H1 (cell line): ENCODE measurements around the gene FAM168B. TPM values are rescaled to one million over a fixed set of nuclear protein-coding genes. Genes with fewer than 3 reads are reported as not detected.

Experiments used
- CTCF ChIA-PET: fragments of 300-600 bp; sonication (Branson Sonifier 250); formaldehyde crosslinking; loops from one replicate; lab custom pipeline; 2021; ENCODE audit not compliant: partially characterized antibody; lab: Charles Lee
- POLR2A ChIA-PET: fragments of 300-600 bp; sonication (Branson Sonifier 250); formaldehyde crosslinking; loops from one replicate; lab custom pipeline; 2021; ENCODE audit warnings: inconsistent platforms; ENCODE audit not compliant: partially characterized antibody; lab: Charles Lee
- DNase-seq, 2 experiments: peaks; one replicate each; pipeline versions ENCODE4 v3.0.0 to v3.0.0-alpha.2; 2010 to 2022; ENCODE audit warnings: low spot score in 2 of 2, low read depth in 1 of 2, mixed read lengths in 1 of 2
- FAIRE-seq: peaks from 2 replicates; lab custom pipeline; 2011; peaks lifted over from hg19 to GRCh38; lab: Jason Lieb, UNC
- H2AFZ ChIP-seq: 2 replicates; pipeline ENCODE4 v1.8.1; 2012; ENCODE audit warnings: low read length, inconsistent platforms
- H2AK5ac ChIP-seq: 2 replicates; pipeline ENCODE4 v1.6.1; 2013; ENCODE audit warnings: low read depth, low read length
- H2BK120ac ChIP-seq: replicated peaks from 2 replicates; pipeline ENCODE3; 2013; ENCODE audit warnings: low read depth, low read length, inconsistent platforms
- H2BK12ac ChIP-seq: 2 replicates; pipeline ENCODE4 v1.6.1; 2013; ENCODE audit warnings: low read depth, low read length
- H2BK15ac ChIP-seq: 2 replicates; pipeline ENCODE4 v1.6.1; 2013; ENCODE audit warnings: low read length
- H2BK20ac ChIP-seq: 2 replicates; pipeline ENCODE4 v1.6.1; 2013; ENCODE audit warnings: low read length
- H2BK5ac ChIP-seq: 2 replicates; pipeline ENCODE4 v1.6.1; 2013; ENCODE audit warnings: low read depth, low read length
- H3K14ac ChIP-seq: 2 replicates; pipeline ENCODE4 v1.6.1; 2013; ENCODE audit warnings: inconsistent platforms; ENCODE audit not compliant: insufficient read length
- H3K18ac ChIP-seq: 2 replicates; pipeline ENCODE4 v1.6.1; 2013; ENCODE audit warnings: low read length; ENCODE audit errors: extremely low read depth
- H3K23ac ChIP-seq: 2 replicates; pipeline ENCODE4 v1.6.1; 2013; ENCODE audit warnings: inconsistent platforms; ENCODE audit not compliant: insufficient read length
- H3K23me2 ChIP-seq: 2 replicates; pipeline ENCODE4 v1.6.1; 2013; ENCODE audit warnings: low read depth, low read length
- H3K27ac ChIP-seq: 2 replicates; pipeline ENCODE4 v1.6.1; 2011; ENCODE audit warnings: low read depth, low read length, inconsistent platforms
- H3K27me3 ChIP-seq, 4 experiments: replicated peaks in 1 of 4; 1 replicate in 1 of 4; 2 replicates in 3 of 4; pipeline versions ENCODE4 v1.6.1 to v1.8.1; 2011 to 2013; ENCODE audit warnings: low read length in 3 of 4, mild to moderate bottlenecking in 3 of 4, inconsistent platforms in 2 of 4, mixed read lengths in 2 of 4, moderate library complexity in 1 of 4; ENCODE audit not compliant: control insufficient read depth in 3 of 4, insufficient read depth in 3 of 4; ENCODE audit errors: extremely low read depth in 1 of 4
- H3K36me3 ChIP-seq, 4 experiments: 2 replicates each; pipeline versions ENCODE4 v1.6.1 to v1.8.1; 2011 to 2013; ENCODE audit warnings: mild to moderate bottlenecking in 4 of 4, low read length in 3 of 4, moderate library complexity in 2 of 4, control low read depth in 1 of 4, inconsistent platforms in 1 of 4; ENCODE audit not compliant: insufficient read depth in 4 of 4, control insufficient read depth in 2 of 4
- H3K4ac ChIP-seq: replicated peaks from 2 replicates; pipeline ENCODE3; 2013; ENCODE audit warnings: low read length, low read depth, mixed read lengths, inconsistent platforms; ENCODE audit not compliant: insufficient read length
- H3K4me1 ChIP-seq, 4 experiments: replicated peaks in 1 of 4; 1 replicate in 1 of 4; 2 replicates in 3 of 4; pipeline versions ENCODE4 v1.6.1 to v1.8.1; 2011 to 2013; ENCODE audit warnings: low read length in 3 of 4, inconsistent platforms in 2 of 4, mixed read lengths in 1 of 4; ENCODE audit not compliant: insufficient read depth in 4 of 4, control insufficient read depth in 3 of 4
- H3K4me2 ChIP-seq, 2 experiments: 2 replicates each; pipeline versions ENCODE4 v1.6.1 to v1.8.1; 2011 to 2013; ENCODE audit warnings: low read depth in 2 of 2, low read length in 2 of 2, control low read depth in 1 of 2, inconsistent platforms in 1 of 2, mild to moderate bottlenecking in 1 of 2; ENCODE audit not compliant: insufficient read depth in 1 of 2
- H3K4me3 ChIP-seq, 4 experiments: fragments of 200-600, 300-600 bp in 1 of 4; sonication (generic), shearing (Covaris generic), sonication (Bioruptor Twin) in 1 of 4; 2 replicates each; pipeline versions ENCODE4 v1.5.1 to v1.8.1; 2011 to 2016; ENCODE audit warnings: low read length in 4 of 4, low read depth in 3 of 4, control low read depth in 2 of 4, inconsistent platforms in 2 of 4, mild to moderate bottlenecking in 2 of 4, mixed read lengths in 1 of 4, moderate library complexity in 1 of 4; ENCODE audit not compliant: insufficient read depth in 2 of 4; ENCODE audit errors: extremely low read depth in 1 of 4
- H3K56ac ChIP-seq: replicated peaks from 2 replicates; pipeline ENCODE3; 2013; ENCODE audit warnings: low read depth, mild to moderate bottlenecking, mixed read lengths, low read length, inconsistent platforms; ENCODE audit not compliant: insufficient read length
- H3K79me1 ChIP-seq: 2 replicates; pipeline ENCODE4 v1.6.1; 2013; ENCODE audit warnings: low read depth, low read length, control low read depth
- H3K79me2 ChIP-seq, 2 experiments: 2 replicates each; pipeline versions ENCODE4 v1.6.1 to v1.8.1; 2012 to 2013; ENCODE audit warnings: low read length in 2 of 2, mild to moderate bottlenecking in 2 of 2, inconsistent platforms in 1 of 2; ENCODE audit not compliant: insufficient read depth in 2 of 2, control insufficient read depth in 1 of 2
- H3K9ac ChIP-seq, 4 experiments: replicated peaks in 1 of 4; 1 replicate in 1 of 4; 2 replicates in 3 of 4; pipeline versions ENCODE4 v1.6.1 to v1.8.1; 2011 to 2013; ENCODE audit warnings: low read depth in 3 of 4, low read length in 3 of 4, control low read depth in 2 of 4, mild to moderate bottlenecking in 2 of 4, moderate library complexity in 2 of 4, inconsistent platforms in 1 of 4; ENCODE audit errors: extremely low read depth in 1 of 4
- H3K9me3 ChIP-seq, 2 experiments: 2 replicates each; pipeline versions ENCODE4 v1.6.1 to v1.8.1; 2012 to 2013; ENCODE audit warnings: mild to moderate bottlenecking in 2 of 2, moderate library complexity in 2 of 2, control low read depth in 1 of 2, inconsistent platforms in 1 of 2, low read depth in 1 of 2, low read length in 1 of 2, mixed read lengths in 1 of 2; ENCODE audit not compliant: insufficient read depth in 2 of 2
- H4K20me1 ChIP-seq, 2 experiments: replicated peaks in 1 of 2; 2 replicates each; pipeline versions ENCODE3 to v1.8.1; 2011 to 2013; ENCODE audit warnings: inconsistent platforms in 2 of 2, low read length in 2 of 2, mild to moderate bottlenecking in 1 of 2; ENCODE audit not compliant: insufficient read depth in 2 of 2, control insufficient read depth in 1 of 2
- H4K5ac ChIP-seq: 2 replicates; pipeline ENCODE4 v1.6.1; 2013; ENCODE audit warnings: low read length, low read depth, mixed read lengths, inconsistent platforms; ENCODE audit not compliant: insufficient read length
- H4K8ac ChIP-seq: 2 replicates; pipeline ENCODE4 v1.8.0; 2013; ENCODE audit warnings: mild to moderate bottlenecking, moderate library complexity, low read length, inconsistent platforms; ENCODE audit not compliant: insufficient read depth; ENCODE audit errors: extremely low read depth
- H4K91ac ChIP-seq: replicated peaks from 2 replicates; pipeline ENCODE3; 2013; ENCODE audit warnings: low read length, mixed read lengths, inconsistent platforms; ENCODE audit not compliant: insufficient read length
- BACH1 ChIP-seq: IDR thresholded peaks from 2 replicates; pipeline ENCODE4 v1.6.1; 2012; ENCODE audit warnings: low read length, improper control_type of control experiment
- BRCA1 ChIP-seq: IDR thresholded peaks from 2 replicates; pipeline ENCODE4 v1.6.1; 2012; ENCODE audit warnings: low read depth, low read length, improper control_type of control experiment
- CHD1 ChIP-seq: IDR thresholded peaks from 2 replicates; pipeline ENCODE4 v1.6.1; 2012; ENCODE audit warnings: low read depth, low read length, improper control_type of control experiment
- GABPA ChIP-seq: IDR thresholded peaks from 2 replicates; pipeline ENCODE4 v1.6.1; 2011; ENCODE audit warnings: mild to moderate bottlenecking, low read length, moderate library complexity, borderline replicate concordance; ENCODE audit not compliant: insufficient read depth
- GTF2F1 ChIP-seq: IDR thresholded peaks from 2 replicates; pipeline ENCODE4 v1.6.1; 2012; ENCODE audit warnings: low read depth, low read length, improper control_type of control experiment, borderline replicate concordance
- MAFK ChIP-seq: IDR thresholded peaks from 2 replicates; pipeline ENCODE4 v1.6.1; 2012; ENCODE audit warnings: low read depth, mild to moderate bottlenecking, improper control_type of control experiment, low read length
- SIRT6 ChIP-seq: IDR thresholded peaks from one replicate; pipeline ENCODE4 v1.7.1; 2012; ENCODE audit warnings: low read length, inconsistent platforms
- SP1 ChIP-seq: IDR thresholded peaks from 2 replicates; pipeline ENCODE4 v1.6.1; 2011; ENCODE audit warnings: low read depth, low read length
- SP4 ChIP-seq: IDR thresholded peaks from 2 replicates; pipeline ENCODE4 v1.6.1; 2012; ENCODE audit warnings: low read length, inconsistent platforms
- SRF ChIP-seq: IDR thresholded peaks from 2 replicates; pipeline ENCODE4 v1.6.1; 2011; ENCODE audit warnings: mild to moderate bottlenecking, low read depth, low read length, moderate library complexity
- ZNF274 ChIP-seq: IDR thresholded peaks from 2 replicates; pipeline ENCODE4 v1.7.0; 2012; ENCODE audit warnings: low read length, borderline replicate concordance; ENCODE audit errors: extremely low read depth
- WGBS, 2 experiments: shearing (Covaris generic) in 1 of 2; methylation state at CpG; one replicate each; pipeline versions ENCODE4 v1.1.6 to v1.1.7; 2013 to 2015; ENCODE audit warnings: low lambda C conversion rate in 2 of 2, mixed read lengths in 2 of 2, inconsistent platforms in 1 of 2, low coverage in 1 of 2, missing lambda C conversion rate in 1 of 2; ENCODE audit not compliant: insufficient replicate concordance in 2 of 2, insufficient coverage in 1 of 2, insufficient read length in 1 of 2; ENCODE audit errors: extremely low coverage in 1 of 2, missing lambda C conversion rate in 1 of 2; 5-methylcytosine and 5-hydroxymethylcytosine counted together
- polyA plus RNA-seq, 7 experiments: library from polyadenylated mRNA; depleted of rRNA in 3 of 7; stranded (reverse) in 5 of 7; unstranded in 2 of 7; fragments of >200 nt in 5 of 7; fragments of 200-250 nt in 2 of 7; gene quantifications; 1 replicate in 5 of 7; 2 replicates in 1 of 7; 4 replicates in 1 of 7; pipeline versions ENCODE4 v1.2.1 to v1.2.3, GENCODE V29; 2011 to 2013; ENCODE audit warnings: missing spikeins in 2 of 7, mixed read lengths in 2 of 7
- total RNA-seq: library from RNA; stranded (reverse); fragmentation: NEBNext Ultra II Directional; extraction: Animal tissue kit (Norgen Biotek cat#: 25700); gene quantifications from 2 replicates; pipeline ENCODE4 v1.2.1, GENCODE V29; 2021
- TF ChIP-seq, protein P1 (sequence below): IDR thresholded peaks from 2 replicates; pipeline ENCODE4 v1.6.1; 2012; ENCODE audit warnings: inconsistent platforms

Gene FAM168B
- total and polyA plus RNA-seq, 2 of the 8 experiments (the other 6 are each of a cell fraction or from before 2014, with no cell fraction given) = 61.9 to 123 TPM

DNA sequence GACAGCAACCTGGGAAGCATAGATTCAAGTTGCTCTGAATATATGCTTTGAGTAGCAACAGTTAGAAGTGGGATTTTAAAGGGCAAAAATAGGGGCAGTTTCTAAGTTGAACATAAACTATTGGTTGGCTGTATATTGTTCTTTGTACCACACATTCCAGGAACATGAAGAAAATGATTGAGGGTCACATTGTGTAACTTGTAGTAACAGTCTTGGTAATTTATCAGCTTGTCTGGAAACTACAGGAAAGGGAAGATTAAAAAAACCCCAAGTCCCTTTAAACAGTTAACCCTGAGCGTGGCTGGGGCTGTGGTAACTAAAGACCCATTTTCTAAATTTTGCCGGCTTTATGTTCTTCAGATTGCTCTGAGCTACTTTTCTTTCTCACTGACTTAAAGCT, 19.3 kb upstream of the FAM168B start:
- H3K4me2 ChIP-seq = no peak overlapping the region
- peaks cover 0 to 3% (median 0%) of the 10 kb centered on the region in 4 experiments; a peak in 1 of 8 replicates for H3K36me3 ChIP-seq
- H3K79me1 ChIP-seq = peaks cover 9% of the 10 kb centered on the region; the same call in 1 of the 2 replicates
- no peak overlapping the region for H4K5ac ChIP-seq
- no peak overlapping the region for H3K14ac ChIP-seq
- H4K20me1 ChIP-seq = peaks cover 9 to 13% of the 10 kb centered on the region in 2 experiments
- H3K18ac ChIP-seq = no peak overlapping the region
- H3K4me3 ChIP-seq = no peak overlapping the region
- H3K56ac ChIP-seq = no peak overlapping the region
- no peak overlapping the region for H3K9ac ChIP-seq
- H3K4me1 ChIP-seq = peaks cover 0 to 13% (median 5%) of the 10 kb centered on the region in 4 experiments; a peak in 2 of 7 replicates
- CTCF ChIA-PET = interaction anchor here (0.5 to 1.5 kb wide), 4 partner anchors 10 to 23 kb away, joined by 3 to 4 read pairs (median 3); no protein-coding TSS in a partner anchor
- H3K9me3 ChIP-seq = no peaks in the 10 kb centered on the region
- H2BK15ac ChIP-seq = no peak overlapping the region
- H3K23ac ChIP-seq = no peak overlapping the region
- H3K27me3 ChIP-seq = no peaks in the 10 kb centered on the region
- no peak for FAIRE-seq
- H2BK120ac ChIP-seq = no peak overlapping the region
- POLR2A ChIA-PET = interaction anchor here (1.3 to 2.5 kb wide), 3 partner anchors 19 to 22 kb away, joined by 5 to 9 read pairs (median 7); partner anchors contain the start of gene FAM168B
- H3K79me2 ChIP-seq = peaks cover 16 to 98% of the 10 kb centered on the region in 2 experiments
- no peak overlapping the region for H2BK12ac ChIP-seq
- no peak overlapping the region for H3K27ac ChIP-seq
- WGBS, 2 experiments = 88% methylated on average over 2 of the region's 2 CpGs; no CpG with 5 or more reads in 1 of the 2 experiments
- 0 out of 2 replicates have a peak overlapping the region, but pooled peaks have one; percentile 19 for H2AK5ac ChIP-seq
- H2AFZ ChIP-seq = no peak overlapping the region
- no peak for DNase-seq
- H4K8ac ChIP-seq = no peak overlapping the region
- H2BK20ac ChIP-seq = no peak overlapping the region
- H2BK5ac ChIP-seq = no peak overlapping the region
- no peaks in the 10 kb centered on the region for H3K23me2 ChIP-seq
- H4K91ac ChIP-seq = no peak overlapping the region
- no peak overlapping the region for H3K4ac ChIP-seq
- TF ChIP-seq MAFK (no peak), SRF (no peak), BACH1 (no peak), CHD1 (no peak), ZNF274 (no peak), GABPA (no peak), SP4 (no peak), GTF2F1 (no peak), SP1 (no peak), BRCA1 (no peak), SIRT6 (no peak)
- TF ChIP-seq, protein P1, sequence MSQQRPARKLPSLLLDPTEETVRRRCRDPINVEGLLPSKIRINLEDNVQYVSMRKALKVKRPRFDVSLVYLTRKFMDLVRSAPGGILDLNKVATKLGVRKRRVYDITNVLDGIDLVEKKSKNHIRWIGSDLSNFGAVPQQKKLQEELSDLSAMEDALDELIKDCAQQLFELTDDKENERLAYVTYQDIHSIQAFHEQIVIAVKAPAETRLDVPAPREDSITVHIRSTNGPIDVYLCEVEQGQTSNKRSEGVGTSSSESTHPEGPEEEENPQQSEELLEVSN = no peak
